ENCODE measurements around the gene ZNF385C.

Gene ZNF385C

GRCh38 chr17:42045719-42046118, 52.6 kb downstream of the ZNF385C start:
- no peak for TF ChIP-seq CTCF (IDR thresholded peaks at IDR 0.05; ENCODE audit: control insufficient read depth, extremely low read depth, insufficient read depth)
- no peak overlapping the region for H3K4me3 ChIP-seq (ENCODE audit: low read depth, low read length)
- DNase-seq (ENCODE audit: low read depth): no peak

GRCh38 chr17:42042598-42043319, 55.5 kb downstream of the ZNF385C start:
- TF ChIP-seq CTCF (IDR thresholded peaks at IDR 0.05; ENCODE audit: control insufficient read depth, extremely low read depth, insufficient read depth): no peak
- H3K4me3 ChIP-seq (ENCODE audit: low read depth, low read length): no peak overlapping the region
- no peak for DNase-seq (ENCODE audit: low read depth)

GRCh38 chr17:42041619-42042018, 56.7 kb downstream of the ZNF385C start:
- DNase-seq (ENCODE audit: low read depth): no peak
- H3K4me3 ChIP-seq (ENCODE audit: low read depth, low read length): no peak overlapping the region
- no peak for TF ChIP-seq CTCF (IDR thresholded peaks at IDR 0.05; ENCODE audit: control insufficient read depth, extremely low read depth, insufficient read depth)

GRCh38 chr17:42040818-42041217, 57.5 kb downstream of the ZNF385C start:
- no peak for TF ChIP-seq CTCF (IDR thresholded peaks at IDR 0.05; ENCODE audit: control insufficient read depth, extremely low read depth, insufficient read depth)
- DNase-seq (ENCODE audit: low read depth): no peak
- H3K4me3 ChIP-seq (ENCODE audit: low read depth, low read length): no peak overlapping the region

- H3K4me3 ChIP-seq (ENCODE audit: low read depth, low read length): no peak overlapping the region
- TF ChIP-seq CTCF (IDR thresholded peaks at IDR 0.05; ENCODE audit: control insufficient read depth, extremely low read depth, insufficient read depth): no peak
- DNase-seq (ENCODE audit: low read depth): no peak
These were observed 58.2 kb downstream of the ZNF385C start for GRCh38 chr17:42039794-42040763.

GRCh38 chr17:42038221-42038973, 59.9 kb downstream of the ZNF385C start:
- DNase-seq (ENCODE audit: low read depth): no peak
- TF ChIP-seq CTCF (IDR thresholded peaks at IDR 0.05; ENCODE audit: control insufficient read depth, extremely low read depth, insufficient read depth): no peak
- no peak overlapping the region for H3K4me3 ChIP-seq (ENCODE audit: low read depth, low read length)

Measured in LNCaP clone FGC (cell line).